ENCODE results near the gene PGF. TPM values are rescaled to one million over a fixed set of nuclear protein-coding genes. Genes with fewer than 3 reads are reported as not detected.

PGF gene
- total RNA-seq, 6 experiments from 2014 or later: 0.55 to 4.2 (median 2.1) TPM

DNA sequence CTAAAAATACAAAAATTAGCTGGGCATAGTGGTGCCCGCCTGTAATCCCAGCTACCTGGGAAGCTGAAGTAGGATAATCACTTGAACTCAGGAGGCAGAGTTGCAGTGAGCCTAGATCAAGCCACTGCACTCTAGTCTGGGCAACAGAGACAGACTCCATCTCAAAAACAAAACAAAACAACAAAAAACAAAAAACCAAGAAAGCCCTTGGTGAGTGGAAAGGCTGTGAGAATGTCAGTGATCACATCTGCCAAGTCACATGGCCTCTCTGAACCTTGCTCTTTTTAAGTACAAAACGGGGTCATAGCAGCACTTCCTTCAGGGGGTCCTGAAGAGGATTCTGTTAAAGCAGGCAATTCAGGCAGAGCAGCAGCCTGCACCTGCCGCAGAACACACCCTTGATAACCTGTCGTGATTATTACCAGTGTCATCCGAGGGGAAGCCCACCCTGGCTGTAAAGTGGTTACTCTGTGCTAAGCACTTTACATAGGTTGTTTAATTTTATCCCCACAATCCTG is 41.9 kb downstream of the PGF start:
- ATAC-seq: peak in 1 of 4 donors; percentile 18
- no peak overlapping the region for H3K4me3 ChIP-seq

DNA sequence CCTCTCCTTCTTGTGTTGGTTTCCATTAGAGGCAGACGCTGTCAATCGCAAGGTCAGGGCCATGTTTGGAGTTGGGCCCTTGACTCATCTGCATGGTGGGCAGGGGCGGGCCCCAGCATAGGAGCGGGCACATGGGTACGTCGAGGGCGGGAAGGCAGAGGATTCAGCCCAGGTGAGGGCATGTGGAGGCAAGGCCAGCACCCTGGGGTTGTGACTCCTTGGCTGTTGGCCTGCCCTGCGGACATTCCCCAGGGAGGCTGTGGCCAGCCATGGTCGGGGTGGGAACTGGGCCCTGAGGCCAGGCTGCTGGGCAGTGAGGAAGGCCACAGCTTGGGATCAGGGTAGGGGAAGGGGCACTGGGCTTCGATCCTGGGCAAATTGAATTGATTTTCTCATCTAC is 42.6 kb downstream of the PGF start:
- no peak for DNase-seq
- H3K4me3 ChIP-seq: no peak overlapping the region
- intact Hi-C loops (cut with DNase I): no loop called here
- no peaks in the 10 kb centered on the region for H3K9me3 ChIP-seq
- H3K36me3 ChIP-seq: no peaks in the 10 kb centered on the region
- no peak for TF ChIP-seq POLR2A (IDR thresholded peaks at IDR 0.05)
- TF ChIP-seq CTCF (IDR thresholded peaks at IDR 0.05): no peak
- H3K27ac ChIP-seq: no peak overlapping the region
- ATAC-seq: no peak
- peaks cover 0 to 7% (median 0%) of the 10 kb centered on the region in 4 donors for H3K4me1 ChIP-seq
- WGBS (ENCODE audit: insufficient coverage, low coverage, low lambda C conversion rate, missing lambda C conversion rate): 80% methylated on average over 2 of the region's 10 CpGs
- no peaks in the 10 kb centered on the region for H3K27me3 ChIP-seq

More for the DNA sequence above, 41.9 kb downstream of the PGF start:
- intact Hi-C loops (cut with DNase I): no loop called here
- Histone ChIP-seq H3K27ac (no peak overlapping the region), H3K36me3 (no peaks in the 10 kb centered on the region), H3K4me1 (peaks cover 0 to 7% (median 0%) of the 10 kb centered on the region in 4 donors), H3K9me3 (no peaks in the 10 kb centered on the region), H3K27me3 (no peaks in the 10 kb centered on the region)
- TF ChIP-seq CTCF (IDR thresholded peaks at IDR 0.05) (no peak), POLR2A (IDR thresholded peaks at IDR 0.05) (no peak)
- DNase-seq: no peak
- WGBS (ENCODE audit: insufficient coverage, low coverage, low lambda C conversion rate, missing lambda C conversion rate): 34% methylated on average over 3 of the region's 5 CpGs

DNA sequence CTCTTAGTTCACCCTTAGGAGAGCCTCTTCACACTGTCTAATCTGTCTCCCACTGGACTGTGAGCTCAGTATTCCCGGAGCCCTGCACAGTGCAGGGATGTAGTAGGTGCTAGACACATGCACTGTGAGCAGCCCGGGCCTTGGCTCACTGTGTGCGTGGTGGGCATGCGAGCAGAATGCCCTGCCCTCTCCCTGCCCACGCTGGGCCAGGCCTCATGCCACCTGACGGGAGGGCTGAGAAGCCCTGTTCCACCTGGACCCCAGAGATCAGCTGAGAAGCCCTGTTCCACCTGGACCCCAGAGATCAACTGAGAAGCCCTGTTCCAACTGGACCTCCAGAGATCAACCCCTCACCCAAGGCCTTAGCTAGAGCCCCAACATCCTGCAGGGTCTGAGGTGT is 43.3 kb downstream of the PGF start:
- ATAC-seq (no peak), DNase-seq (no peak)
- no peaks in the 10 kb centered on the region for H3K27me3 ChIP-seq
- no peak overlapping the region for H3K27ac ChIP-seq
- peaks cover 0 to 7% (median 0%) of the 10 kb centered on the region in 4 donors for H3K4me1 ChIP-seq
- 60% methylated on average over 1 of the region's 6 CpGs for WGBS (ENCODE audit: insufficient coverage, low coverage, low lambda C conversion rate, missing lambda C conversion rate)
- intact Hi-C loops (cut with DNase I): no loop called here
- H3K9me3 ChIP-seq: no peaks in the 10 kb centered on the region
- H3K36me3 ChIP-seq: no peaks in the 10 kb centered on the region
- TF ChIP-seq POLR2A (IDR thresholded peaks at IDR 0.05) (no peak), CTCF (IDR thresholded peaks at IDR 0.05) (no peak)
- H3K4me3 ChIP-seq: no peak overlapping the region

- TF ChIP-seq CTCF (IDR thresholded peaks at IDR 0.05) (no peak), POLR2A (IDR thresholded peaks at IDR 0.05) (no peak)
- Histone ChIP-seq H3K4me3 (no peak overlapping the region), H3K36me3 (no peaks in the 10 kb centered on the region), H3K4me1 (peaks cover 0 to 7% (median 0%) of the 10 kb centered on the region in 4 donors), H3K27ac (no peak overlapping the region), H3K27me3 (no peaks in the 10 kb centered on the region), H3K9me3 (no peaks in the 10 kb centered on the region)
- DNase-seq: no peak
- intact Hi-C loops (cut with DNase I): no loop called here
- WGBS (ENCODE audit: insufficient coverage, low coverage, low lambda C conversion rate, missing lambda C conversion rate): no CpG with 5 or more reads among the region's 5 CpGs
- ATAC-seq: no peak
Measured at GRCh38 chr14:74911704-74912103, 43.7 kb downstream of the PGF start.

- intact Hi-C loops (cut with DNase I): no loop called here
- H3K4me3 ChIP-seq: no peak overlapping the region
- H3K27ac ChIP-seq: no peak overlapping the region
- H3K27me3 ChIP-seq: no peaks in the 10 kb centered on the region
- TF ChIP-seq CTCF (IDR thresholded peaks at IDR 0.05) (no peak), POLR2A (IDR thresholded peaks at IDR 0.05) (no peak)
- no peaks in the 10 kb centered on the region for H3K36me3 ChIP-seq
- WGBS (ENCODE audit: insufficient coverage, low coverage, low lambda C conversion rate, missing lambda C conversion rate): no CpG with 5 or more reads among the region's 6 CpGs
- no peaks in the 10 kb centered on the region for H3K9me3 ChIP-seq
- H3K4me1 ChIP-seq: peaks cover 0 to 7% (median 0%) of the 10 kb centered on the region in 4 donors
- ATAC-seq: no peak
- no peak for DNase-seq
Measured at GRCh38 chr14:74911221-74911620, 44.2 kb downstream of the PGF start.
